Measurements from ENCODE around the gene SPATA32. TPM values are rescaled to one million over a fixed set of nuclear protein-coding genes. Genes with fewer than 3 reads are reported as not detected.

SPATA32 gene
- polyA plus RNA-seq, 2 of the 4 experiments (the other 2 are of a cell fraction) = 0.05 to 0.21 TPM

GRCh38 chr17:45277216-45277849 lies 15.4 kb upstream of the SPATA32 start:
- 52% methylated on average over 16 of the region's 16 CpGs for WGBS (ENCODE audit: missing lambda C conversion rate)
- TF ChIP-seq HEYL (CRISPR knock-in tag; IDR thresholded peaks at IDR 0.05) = no peak
- peak; percentile 100 for TF ChIP-seq MAFK (IDR thresholded peaks at IDR 0.05; ENCODE audit: partially characterized antibody)
- no peak for TF ChIP-seq EHF (CRISPR knock-in tag; IDR thresholded peaks at IDR 0.05)
- TF ChIP-seq MAX (IDR thresholded peaks at IDR 0.05) = 0 out of 2 replicates have a peak, but pooled peaks have one; percentile 8
- TF ChIP-seq MAZ (IDR thresholded peaks at IDR 0.05; ENCODE audit: borderline replicate concordance, low read depth, low read length) = no peak
- no peak for TF ChIP-seq HDAC2 (IDR thresholded peaks at IDR 0.05)
- peak; percentile 98 for TF ChIP-seq SMC3 (IDR thresholded peaks at IDR 0.05)
- TF ChIP-seq HOXB13 (CRISPR knock-in tag; IDR thresholded peaks at IDR 0.05; ENCODE audit: low read depth) = 0 out of 2 replicates have a peak, but pooled peaks have one; percentile 13
- TF ChIP-seq E2F6 (IDR thresholded peaks at IDR 0.05; ENCODE audit: borderline replicate concordance, low read depth) = no peak
- TF ChIP-seq REST (IDR thresholded peaks at IDR 0.05) = no peak
- peak; percentile 92 for TF ChIP-seq CTCF (IDR thresholded peaks at IDR 0.05)
- no peak; the same call in 1 of the 2 replicates for TF ChIP-seq POLR2AphosphoS2 (conservative IDR thresholded peaks at IDR 0.05; ENCODE audit: low read length)
- TF ChIP-seq JUN (IDR thresholded peaks at IDR 0.05) = peak in 1 of 2 experiments; percentile 9; a peak in 1 of 5 replicates
- no peak for TF ChIP-seq KDM1A (IDR thresholded peaks at IDR 0.05; ENCODE audit: low read depth)
- no peak for TF ChIP-seq RCOR1 (IDR thresholded peaks at IDR 0.05; ENCODE audit: low read depth, low read length)
- TF ChIP-seq RNF2 (IDR thresholded peaks at IDR 0.05; ENCODE audit: borderline replicate concordance, low read depth) = no peak
- no peak for TF ChIP-seq HES2 (IDR thresholded peaks at IDR 0.05)
- TF ChIP-seq POLR2A (IDR thresholded peaks at IDR 0.05; ENCODE audit: low read length) = no peak
- peak; percentile 91 to 93 for TF ChIP-seq RAD21 (conservative IDR thresholded peaks at IDR 0.05 in 1 of 2, IDR thresholded peaks at IDR 0.05 in 1 of 2)
- TF ChIP-seq RARB (CRISPR knock-in tag; IDR thresholded peaks at IDR 0.05) = no peak
- no peak for TF ChIP-seq FOSL2 (IDR thresholded peaks at IDR 0.05)
- TF ChIP-seq FOSL2 (CRISPR knock-in tag; IDR thresholded peaks at IDR 0.05) = 0 out of 2 replicates have a peak, but pooled peaks have one; percentile 16
- TF ChIP-seq RFX5 (IDR thresholded peaks at IDR 0.05) = 0 out of 2 replicates have a peak, but pooled peaks have one; percentile 59
- Histone ChIP-seq H3K4me1 (peaks cover 29% of the 10 kb centered on the region), H3K9me3 (no peaks in the 10 kb centered on the region), H3K27ac (peak overlapping the region; percentile 52 to 72), H3K4me2 (peak overlapping the region; percentile 54), H3K4me3 (no peak overlapping the region)
- peak; percentile 80 to 82 for ATAC-seq
- CTCF ChIA-PET = interaction anchor here (0.6 to 34.8 kb wide), 40 partner anchors 8 to 602 kb away, joined by 3 to 1120 read pairs (median 7); partner anchors contain the start of genes ACBD4, ARHGAP27, FMNL1 and MAP3K14
- POLR2A ChIA-PET = interaction anchor here (0.5 to 2.3 kb wide), 5 partner anchors 25 to 108 kb away, joined by 4 to 19 read pairs (median 7); partner anchors contain the start of gene MAP3K14
- DNase-seq (ENCODE audit: low read depth in 1 of 2, low spot score in 1 of 2) = peak; percentile 96
- peak; percentile 97 for FAIRE-seq
